GM19455 (cell line): ENCODE results near the gene CARS2.
A peak's percentile ranks its signal among the peaks of the same experiment; 100 is the strongest.

ENCODE experiments used
- ATAC-seq: cut with Tn5 transposase; IDR thresholded peaks from one replicate; pipeline ENCODE4 v1.9.1; 2021; ENCODE audit not compliant: unreplicated experiment

The CARS2 gene

DNA sequence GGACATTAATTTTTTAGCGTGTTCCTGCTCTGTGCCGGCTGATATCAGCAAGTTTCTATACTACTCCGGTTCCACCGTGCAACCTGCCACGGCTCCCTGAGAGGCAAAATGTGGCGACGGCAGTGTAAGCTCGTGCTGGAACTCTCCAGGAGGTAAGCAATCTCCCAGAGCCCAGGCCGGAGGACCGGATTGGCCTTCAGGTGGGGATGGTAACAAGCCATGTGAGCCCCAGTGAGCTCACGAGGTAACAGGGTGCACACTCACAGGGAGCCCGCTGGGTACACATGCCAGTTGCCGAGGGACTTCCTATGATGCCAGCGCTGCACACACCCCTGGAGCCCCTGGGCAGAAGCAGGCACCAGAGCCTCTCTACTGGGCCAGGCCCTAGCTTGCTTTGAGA, 52.1 kb downstream of the CARS2 start:
- no peak for ATAC-seq

DNA sequence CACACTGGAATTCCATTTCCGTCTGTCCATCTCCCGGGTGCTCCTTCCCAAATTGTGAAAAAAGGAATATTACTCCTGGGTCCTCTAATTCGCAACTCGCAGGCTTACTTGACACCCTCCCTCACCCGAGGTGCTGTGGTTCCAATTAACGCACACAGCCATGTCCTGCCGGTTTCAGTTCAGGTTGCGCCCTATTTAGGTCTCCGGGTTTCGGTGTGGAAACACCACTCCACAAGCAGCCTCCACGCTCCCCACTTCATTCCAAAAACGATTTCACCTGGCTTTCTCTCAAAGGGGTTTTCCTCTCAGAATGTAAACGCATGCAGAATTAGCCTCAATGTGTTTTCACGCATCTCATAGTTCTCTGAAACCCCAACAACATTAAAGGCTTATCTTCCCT, 52.6 kb downstream of the CARS2 start:
- no peak for ATAC-seq

- ATAC-seq, result no peak
Observed at GRCh38 chr13:110652764-110653163, 53.2 kb downstream of the CARS2 start.

DNA sequence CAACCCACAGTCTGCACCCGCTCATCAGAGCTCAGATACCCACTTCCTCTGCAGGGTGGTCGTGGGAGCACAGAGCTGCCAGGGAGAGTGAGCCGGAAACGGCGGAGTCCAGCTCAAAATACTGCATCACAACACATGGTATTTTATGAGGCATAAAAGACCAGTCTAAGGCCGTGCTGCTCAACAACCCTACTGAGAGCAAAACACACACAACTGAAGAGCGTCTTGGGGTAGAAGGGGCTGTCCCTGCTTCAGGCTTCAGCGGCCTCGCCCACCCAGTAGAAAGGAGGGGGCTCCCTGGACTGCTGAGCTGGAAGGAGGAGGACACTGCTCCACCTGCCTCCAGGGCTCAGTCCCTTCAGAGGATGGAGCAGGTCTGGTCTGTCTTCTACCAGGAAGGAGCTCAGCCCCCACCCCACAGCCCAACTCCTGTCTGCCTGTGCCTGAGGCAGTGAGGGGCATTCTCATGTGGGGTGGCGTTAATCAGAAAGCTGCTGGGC, 53.6 kb downstream of the CARS2 start:
- no peak for ATAC-seq

DNA sequence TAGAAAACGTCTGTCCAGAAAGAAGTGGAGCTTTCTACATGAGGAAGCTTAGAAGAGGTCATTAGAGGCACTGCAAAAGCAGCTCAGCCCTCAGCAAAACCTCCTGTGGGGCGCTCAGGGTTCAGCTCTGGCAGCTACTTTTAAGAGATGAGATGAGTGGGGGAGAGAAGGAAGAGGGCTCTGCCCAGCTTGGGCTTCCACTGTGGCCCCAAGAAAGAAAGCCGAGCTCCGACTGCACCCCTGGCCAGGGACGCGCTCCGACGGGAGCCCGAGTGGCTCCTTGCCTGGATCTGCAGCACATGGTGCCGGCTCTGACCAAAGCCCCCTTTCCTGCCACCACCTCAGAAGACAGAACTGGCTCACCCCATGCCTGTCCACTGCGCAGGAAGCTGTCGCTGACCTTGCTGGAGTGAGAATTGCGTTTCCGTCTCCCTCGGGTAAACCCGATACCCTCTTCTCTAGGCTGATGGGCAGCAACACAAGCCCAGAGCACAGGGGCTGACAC, 54.1 kb downstream of the CARS2 start:
- ATAC-seq, result no peak

DNA sequence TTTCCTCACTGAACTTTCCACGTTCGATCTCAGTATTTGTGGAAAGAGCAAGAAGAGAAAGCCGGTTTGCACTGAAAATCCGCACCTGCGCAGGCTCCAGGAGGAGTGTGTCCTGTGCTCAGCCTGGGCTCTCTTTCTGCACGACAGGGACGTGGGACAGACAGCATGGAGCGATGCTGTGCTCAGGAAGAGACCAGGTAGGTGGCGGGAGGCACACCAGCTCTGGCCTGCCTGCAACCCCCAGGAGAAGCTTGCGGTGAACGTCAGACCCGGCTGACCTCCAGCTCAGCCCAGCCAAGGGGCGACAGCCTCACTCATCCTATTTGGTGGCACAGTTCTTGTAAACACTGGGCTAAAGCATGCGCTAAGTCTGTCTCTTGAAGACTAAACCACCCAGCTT, 54.6 kb downstream of the CARS2 start:
- ATAC-seq, result no peak

DNA sequence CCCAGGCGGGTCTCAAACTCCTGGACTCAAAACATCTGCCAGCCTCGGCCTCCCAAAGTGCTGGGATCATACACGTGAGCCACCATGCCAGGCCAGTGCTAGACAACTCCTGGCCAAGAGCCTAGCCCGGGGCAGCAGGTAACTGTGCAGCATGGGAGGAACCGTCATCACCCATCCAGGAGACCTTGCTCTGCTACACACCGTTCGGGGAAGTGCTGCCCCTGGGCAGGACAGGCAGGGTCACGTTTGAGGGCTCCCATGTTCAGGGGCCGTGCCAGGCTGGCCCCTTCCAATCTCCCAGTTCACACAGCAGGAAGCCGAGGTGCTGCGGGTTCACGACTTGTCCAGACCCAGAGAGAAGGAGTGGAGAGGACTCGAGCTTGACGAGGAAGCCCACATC, 55.5 kb downstream of the CARS2 start:
- no peak for ATAC-seq

DNA sequence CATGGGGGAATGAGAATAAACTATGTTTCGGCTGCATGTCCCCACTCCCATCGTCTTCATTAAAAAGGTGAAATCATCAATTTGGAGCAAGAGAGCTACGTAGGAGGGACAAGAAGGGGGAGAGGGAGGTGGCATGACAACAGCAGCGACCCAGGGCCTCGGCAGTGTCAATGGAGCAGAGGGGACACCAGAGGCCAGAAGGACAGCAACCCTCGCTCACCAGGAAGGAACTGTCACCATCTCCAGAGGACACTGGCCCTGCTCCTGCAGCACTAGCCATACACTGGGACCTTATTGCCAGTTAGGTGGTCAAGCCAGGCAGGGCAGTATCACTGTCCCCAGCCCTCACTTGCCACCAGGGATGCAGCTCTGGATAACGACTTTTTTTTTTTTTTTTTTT, 56.4 kb downstream of the CARS2 start:
- no peak for ATAC-seq

GRCh38 chr13:110648848-110649421, 57.0 kb downstream of the CARS2 start:
- ATAC-seq, result no peak

DNA sequence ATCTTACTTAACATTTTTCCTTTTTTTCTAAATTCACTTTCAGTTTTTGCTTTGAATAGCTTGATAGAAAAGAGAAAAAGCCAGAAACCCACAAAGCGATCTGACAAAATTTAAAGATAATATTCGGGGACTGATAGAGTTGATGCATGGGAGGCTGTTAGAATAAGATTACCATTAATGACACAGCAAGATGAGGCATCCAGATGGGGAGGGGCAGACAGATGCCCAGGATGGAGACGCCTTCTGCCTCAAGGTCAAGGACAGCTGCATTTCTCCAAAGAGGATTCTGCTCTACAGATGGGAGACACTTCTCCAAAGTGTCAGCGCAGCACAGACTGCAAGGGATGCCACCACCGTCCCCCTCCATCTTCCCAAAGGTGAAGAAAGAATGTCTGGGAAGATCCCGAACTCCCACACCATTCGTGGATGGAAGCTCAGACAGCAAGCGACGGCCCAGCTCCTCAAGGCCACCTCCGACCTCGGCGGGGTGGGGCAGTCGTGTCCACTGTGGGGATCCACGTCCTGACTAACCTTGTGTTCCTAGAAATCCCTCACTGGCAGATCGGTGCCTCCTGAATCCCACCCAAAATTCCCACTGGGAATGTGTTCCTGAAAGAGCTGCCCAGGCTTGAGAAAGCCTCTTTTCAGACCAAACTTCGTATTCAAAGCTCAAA, 57.6 kb downstream of the CARS2 start:
- ATAC-seq, result no peak

- no peak for ATAC-seq
Observed at GRCh38 chr13:110647365-110647737, 58.6 kb downstream of the CARS2 start.

DNA sequence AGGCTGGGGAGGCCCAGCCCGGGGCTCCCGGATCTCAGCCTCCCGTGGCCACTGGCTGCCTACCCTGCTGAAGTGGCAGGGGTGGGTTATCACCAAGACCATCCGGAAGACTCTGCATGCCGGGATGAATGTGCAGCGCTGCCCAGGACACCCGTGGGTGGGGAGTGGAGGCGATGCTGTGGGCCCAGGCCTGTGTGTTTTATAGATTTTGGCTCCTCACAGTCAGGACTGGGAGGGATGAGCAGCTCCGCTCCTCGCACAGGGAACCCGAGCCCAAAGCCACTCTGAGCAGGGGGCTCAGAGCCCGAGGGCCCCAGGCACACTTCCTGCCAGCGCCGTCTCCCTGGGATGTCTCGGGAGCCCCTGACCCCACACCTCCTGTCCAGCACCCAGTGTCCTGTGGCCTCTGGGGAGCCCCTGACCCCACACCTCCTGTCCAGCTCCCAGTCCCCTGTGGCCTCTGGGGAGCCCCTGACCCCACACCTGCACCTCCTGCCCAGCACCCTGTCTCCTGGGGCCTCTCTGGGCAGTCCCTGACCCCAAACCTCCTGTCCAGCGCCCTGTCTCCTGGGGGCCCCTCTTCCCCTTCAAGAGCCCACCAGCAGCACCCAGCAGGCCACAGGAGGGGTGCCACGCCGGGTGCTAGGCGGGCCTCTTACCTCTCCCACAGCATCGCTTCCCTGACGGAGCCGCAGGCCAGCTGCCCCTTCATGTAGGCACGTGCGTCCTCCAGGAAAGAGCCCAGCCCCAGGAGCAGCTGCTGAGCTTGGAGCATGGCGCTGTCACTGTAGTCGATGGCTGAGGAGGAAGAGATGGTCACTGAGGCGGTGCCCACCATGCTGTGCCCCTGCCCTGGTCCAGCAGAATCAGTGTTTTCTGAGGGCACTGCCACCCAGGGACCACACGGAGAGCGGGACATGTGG, 59.2 kb downstream of the CARS2 start:
- no peak for ATAC-seq

GRCh38 chr13:110645750-110646149, 60.2 kb downstream of the CARS2 start:
- ATAC-seq, result no peak

- peak; percentile 62 for ATAC-seq
Observed at GRCh38 chr13:110644892-110645521, 60.9 kb downstream of the CARS2 start.

DNA sequence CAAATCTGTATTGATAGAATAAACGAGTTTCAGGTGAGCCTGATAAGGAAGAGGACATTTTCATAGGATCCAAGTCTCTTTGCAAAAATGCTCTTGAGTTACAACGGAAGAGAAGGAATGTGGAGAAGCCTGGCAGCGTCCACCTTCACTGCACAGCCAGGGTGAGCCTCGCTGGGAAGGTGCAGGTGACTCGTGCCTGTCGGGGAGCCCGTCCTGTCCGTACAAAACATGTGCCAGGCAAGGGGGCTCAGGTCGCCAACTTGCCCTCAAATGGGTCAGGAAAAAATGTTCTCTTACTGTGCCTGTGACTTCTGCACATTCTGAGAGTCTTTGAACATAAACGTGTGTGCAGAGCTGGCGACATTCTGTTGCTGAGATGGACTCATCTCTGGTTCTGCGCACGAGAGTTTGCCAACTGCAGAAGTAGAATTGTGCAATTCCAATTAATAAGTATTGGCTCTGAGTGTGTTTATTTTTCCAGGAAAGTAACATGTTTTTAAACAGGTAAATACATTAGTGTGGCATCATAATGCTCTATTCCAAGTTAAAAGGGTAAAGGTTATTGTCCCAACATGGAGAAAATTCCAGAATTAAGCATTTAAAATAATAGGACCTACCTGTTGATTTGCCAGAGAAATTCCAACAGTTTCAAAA, 62.0 kb downstream of the CARS2 start:
- ATAC-seq, result no peak

DNA sequence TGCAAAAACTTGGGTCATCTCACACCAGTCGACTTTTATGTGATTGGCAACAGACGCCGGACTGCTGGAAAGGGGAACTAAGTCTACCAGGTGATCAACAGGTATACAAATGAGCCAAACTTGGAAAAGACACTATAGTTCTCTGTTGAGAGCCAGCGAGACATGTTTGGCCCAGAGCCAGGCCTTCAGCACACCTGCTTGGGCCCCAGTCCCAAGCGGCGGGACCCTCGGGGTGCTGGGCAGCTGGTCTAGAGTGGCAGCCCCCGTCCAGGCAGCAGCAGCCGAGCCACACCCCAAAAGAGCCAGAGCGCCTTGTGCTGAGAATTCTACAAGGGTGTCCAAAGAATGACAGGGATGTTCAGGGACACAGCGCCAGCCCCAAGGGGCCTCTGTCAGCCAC, 62.6 kb downstream of the CARS2 start:
- no peak for ATAC-seq

- ATAC-seq, result no peak
Observed at GRCh38 chr13:110642291-110642981, 63.5 kb downstream of the CARS2 start.

- no peak for ATAC-seq
Observed at GRCh38 chr13:110641055-110642015, 64.6 kb downstream of the CARS2 start.

DNA sequence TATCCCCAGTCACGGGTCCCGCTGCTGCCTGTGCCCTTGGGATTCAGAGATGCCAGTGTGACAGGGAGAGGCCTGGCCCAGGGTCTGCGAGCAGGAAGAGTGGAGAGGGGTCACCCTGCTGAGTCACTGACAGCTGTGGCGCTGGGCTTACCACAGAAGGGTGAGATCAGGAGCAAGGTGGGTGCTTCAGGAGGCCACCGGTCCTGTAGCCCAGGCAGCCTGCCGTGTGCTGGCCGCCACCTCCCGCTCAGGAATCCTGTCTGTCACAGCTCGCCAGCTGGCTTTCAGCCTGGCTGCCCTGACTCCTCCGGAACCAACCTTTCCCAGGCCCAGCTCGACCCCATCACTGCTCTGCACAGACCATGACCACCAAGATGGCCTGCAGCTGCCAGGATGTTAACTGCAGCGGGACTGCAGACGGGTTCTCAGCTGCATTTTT, 65.3 kb downstream of the CARS2 start:
- no peak for ATAC-seq
